GM19328 (cell line): ENCODE data around the gene AP2A2.

Source experiments
- ATAC-seq: cut with Tn5 transposase; IDR thresholded peaks from one replicate; pipeline ENCODE4 v1.9.1; 2021; ENCODE audit warnings: mild to moderate bottlenecking, moderate library complexity; ENCODE audit not compliant: unreplicated experiment

Gene AP2A2

DNA sequence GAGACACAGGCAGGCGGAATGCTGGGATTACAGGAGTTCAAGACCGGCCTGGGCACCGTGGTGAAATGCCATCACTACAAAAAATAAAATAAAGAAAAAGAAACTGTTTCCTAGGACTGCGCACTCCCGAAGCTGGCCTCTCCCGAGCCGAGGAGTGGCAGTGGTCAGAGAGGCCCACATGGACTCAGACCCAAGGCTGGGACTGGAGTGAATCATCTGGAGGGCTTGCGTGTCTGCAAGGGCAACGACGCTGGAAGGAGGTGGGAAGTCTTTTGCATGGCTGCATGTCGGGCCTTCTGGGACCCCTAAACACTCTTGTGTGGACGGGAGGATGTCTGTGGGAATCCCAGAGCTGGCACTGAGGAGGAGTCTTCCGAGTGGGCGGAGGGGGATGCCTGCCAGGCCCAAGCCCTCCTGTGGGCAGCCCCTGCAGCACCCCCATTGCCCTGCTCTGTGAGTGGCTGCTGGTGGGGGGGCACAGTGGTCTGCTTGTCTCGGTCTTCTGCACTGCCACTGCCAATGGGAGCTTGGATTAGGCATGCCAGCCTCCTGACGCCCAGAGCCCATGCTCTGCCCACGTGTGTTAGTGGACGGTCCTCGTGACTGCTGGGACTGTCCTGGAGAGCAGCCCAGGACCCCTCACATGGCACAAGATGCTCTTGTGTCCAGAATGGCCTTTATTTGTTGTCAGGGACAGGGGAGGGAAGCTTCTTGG lies 1.8 kb upstream of the AP2A2 start:
- ATAC-seq, result no peak

DNA sequence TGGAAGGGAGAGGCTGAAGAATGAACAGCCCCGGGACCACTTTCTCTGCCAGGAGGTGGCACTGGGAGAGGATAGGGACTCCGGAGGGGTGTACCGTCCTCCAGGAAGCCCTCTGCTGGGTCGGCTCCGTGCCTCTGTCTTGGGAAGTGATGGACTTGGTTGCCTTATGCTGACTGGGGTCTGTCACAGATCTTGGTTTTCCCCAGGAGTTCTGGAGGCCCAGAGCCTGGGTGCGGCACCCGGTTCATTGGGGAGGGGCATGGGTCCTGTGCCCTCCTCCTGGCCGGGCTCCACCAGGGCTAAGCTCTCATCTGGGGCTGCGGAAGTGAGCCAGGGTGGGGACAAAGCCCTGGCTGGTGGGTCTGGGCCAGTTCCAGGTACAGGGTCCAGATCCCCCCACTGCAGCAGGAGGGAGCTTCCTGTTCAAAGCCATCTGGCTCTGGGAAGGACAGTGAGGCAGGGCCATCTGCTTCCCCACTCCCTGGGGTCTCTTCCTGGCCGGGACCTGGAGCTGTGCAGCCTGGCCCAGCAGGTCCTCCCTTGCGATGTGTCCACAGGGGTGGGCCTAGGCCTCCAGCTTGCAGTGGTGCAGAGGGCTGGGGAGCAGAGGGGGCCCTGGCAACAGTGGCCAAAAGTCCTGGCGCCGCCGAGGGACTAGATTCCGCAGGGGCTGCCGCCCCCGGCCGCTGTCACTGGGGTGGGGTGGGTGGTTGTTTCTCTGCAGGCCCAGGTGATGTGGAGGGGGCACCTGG lies 1.1 kb upstream of the AP2A2 start:
- no peak for ATAC-seq

DNA sequence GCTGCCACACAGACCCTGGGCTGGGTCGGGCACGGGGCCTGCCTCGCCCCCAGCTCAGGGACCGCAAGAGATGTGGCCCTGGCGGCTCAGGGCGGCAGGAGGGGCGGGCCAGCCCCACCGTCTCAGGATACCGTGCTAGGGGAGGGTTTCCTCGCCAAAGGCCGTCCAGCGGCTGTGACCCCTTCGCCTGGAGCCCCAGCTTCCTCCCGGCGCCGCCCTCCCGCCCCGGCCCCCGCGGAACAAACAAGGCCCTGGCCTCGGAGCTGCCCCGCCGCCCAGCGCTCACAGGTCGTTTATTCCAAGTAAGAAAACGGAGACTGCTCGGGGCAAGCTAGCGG lies 543 bp upstream of the AP2A2 start:
- ATAC-seq, result no peak

DNA sequence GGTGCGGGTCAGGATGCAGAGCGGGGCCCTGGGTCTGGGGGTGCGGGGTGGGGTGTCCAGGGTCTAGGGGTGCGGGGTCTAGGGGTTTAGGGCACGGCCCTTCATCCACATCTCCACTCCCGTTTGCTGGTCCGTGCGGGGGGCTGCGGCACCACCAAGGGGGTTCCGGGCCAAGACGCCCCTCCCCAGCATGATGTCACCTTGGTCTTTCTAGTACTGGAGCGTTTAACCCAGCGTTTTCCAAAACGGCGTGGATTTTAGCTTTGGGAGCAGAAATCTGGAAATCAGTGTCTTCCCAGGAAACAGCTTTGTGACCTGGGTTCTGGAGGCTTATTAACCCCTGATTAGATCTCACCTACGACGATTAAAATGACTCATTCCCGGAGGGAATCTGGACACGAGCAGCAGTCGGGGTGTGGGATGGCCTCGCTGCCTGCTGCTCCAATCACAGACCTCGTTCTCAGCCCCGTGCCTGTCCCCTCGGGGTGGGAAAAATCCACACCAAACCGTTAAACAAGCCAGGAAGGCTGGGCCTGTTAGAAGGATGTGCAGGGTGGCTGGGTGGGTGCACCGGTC lies 759 bp downstream of the AP2A2 start:
- ATAC-seq, result no peak

DNA sequence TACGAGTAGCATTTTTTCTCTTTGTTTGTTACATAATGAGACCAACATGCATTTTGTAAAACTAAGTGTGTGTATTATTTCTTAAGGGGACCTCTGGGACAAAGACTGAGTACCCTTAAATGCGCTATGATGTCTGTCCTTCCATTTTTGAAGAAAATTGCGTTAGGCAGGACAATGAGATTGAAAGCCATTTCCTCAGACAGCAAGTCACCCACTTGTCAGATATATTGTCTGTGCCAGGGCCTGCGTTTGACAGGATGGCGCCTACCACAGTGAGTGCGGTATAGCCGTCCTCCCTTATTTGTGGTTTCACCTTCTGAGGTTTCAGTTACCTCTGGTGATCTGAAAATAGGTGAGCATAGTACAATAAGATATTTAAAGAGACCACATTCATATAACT lies 2.2 kb downstream of the AP2A2 start:
- no peak for ATAC-seq

DNA sequence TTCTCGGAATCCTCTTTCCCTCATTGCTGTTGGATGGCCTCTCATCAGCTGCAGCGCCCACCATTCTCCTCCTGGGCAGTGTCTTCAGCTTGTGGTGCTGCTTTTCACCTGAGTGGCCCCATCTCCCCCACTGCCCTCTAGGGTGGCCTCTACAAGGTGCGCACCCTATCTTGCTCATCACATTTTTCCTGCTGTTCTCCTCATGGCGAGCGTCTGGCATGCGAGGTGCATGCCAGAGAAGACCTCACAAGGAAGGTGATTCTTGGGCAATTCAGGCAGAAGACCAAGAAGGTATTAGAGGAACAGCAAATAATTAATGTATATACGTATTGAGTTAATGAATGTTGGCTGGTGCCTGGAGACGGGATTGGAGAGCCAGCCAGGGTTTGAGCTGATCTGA lies 3.1 kb downstream of the AP2A2 start:
- ATAC-seq, result no peak

DNA sequence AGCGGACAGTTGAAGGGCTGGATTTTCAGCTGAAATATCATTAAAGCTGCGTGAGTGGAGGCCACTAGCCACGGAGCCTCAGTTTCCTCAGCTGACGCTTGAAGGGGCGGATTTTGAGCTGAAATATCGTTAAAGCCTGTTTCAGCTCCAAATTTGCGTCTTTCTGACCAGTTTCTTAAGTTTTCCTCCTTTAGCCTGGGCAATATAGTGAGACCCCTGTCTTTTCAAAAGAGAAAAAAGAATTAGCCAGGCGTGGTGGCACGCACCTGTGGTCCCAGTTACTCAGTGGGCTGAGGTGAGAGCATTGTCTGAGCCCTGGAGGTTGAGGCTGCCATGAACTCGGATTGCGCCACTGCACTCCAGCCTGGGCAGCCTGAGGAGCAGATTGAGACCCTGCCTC lies 3.7 kb downstream of the AP2A2 start:
- ATAC-seq, result no peak

DNA sequence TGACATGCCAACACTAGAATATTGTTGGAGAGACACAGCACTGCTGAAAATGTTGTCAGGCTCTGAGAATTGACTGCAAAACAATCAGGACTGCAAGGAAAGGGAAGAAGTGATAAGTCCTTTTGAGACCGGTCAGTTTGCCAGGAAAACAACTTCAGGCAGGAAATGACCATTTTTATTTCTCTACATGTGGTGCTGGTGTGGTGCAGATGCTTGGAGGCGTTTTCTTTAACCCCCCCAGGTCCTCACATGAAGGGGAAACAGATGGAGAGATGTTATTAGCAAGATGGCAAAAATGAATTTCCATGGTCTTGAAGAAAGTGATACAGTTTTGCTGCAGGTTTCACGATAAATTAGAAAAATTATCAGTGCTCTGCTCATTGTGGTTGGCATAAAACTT lies 5.7 kb downstream of the AP2A2 start:
- ATAC-seq, result no peak

DNA sequence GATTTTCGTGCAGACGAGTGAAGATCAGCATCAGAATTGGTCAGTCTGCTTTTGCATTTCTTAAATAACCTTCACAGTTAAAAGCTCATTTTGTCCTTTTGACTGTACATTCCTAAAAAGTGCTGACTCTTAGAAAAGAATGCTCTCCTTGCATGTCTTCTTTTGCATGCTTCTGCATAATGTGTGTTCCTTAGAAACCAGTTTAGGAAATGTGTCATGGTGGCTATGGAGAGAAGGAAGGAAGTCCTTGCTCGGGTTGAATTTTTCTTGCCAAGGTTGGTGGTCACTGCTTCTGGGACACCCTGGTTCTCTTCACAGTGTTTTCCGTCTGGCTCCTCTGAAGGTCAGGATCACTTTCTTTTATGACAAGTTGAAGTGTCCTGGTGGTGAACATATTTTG lies 6.8 kb downstream of the AP2A2 start:
- no peak for ATAC-seq

DNA sequence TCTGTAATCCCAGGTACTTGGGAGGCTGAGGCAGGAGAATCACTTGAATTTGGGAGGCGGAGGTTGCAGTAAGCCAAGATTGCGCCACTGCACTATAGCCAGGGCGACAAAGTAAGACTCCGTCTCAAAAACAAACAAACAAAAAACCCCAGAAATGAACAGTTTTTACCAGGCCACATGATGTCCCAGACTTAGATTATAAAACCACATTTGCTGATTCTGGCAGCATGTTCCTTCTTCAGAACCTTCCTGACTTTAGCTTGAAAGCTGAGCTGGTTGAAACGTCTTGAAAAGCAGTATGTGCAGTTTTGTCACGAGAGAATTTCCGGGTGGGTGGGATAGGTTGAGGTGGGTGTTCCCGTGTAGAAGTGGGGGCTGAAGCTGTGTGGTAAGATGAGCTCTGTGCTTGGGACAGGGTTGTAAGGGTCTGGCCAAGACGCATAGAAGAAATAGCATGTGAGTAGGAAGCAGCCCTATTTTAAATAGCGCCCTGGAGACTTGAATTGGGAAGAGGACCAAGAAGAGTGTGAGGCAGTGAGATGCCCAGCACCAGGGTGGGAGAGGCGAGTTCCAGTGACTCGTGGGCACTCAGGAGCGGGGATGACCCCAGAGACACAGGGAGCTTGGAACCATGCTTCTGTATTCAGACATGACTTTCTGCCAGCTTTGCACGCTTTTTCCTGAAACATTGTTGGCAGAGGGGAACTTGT lies 7.6 kb downstream of the AP2A2 start:
- ATAC-seq, result no peak

DNA sequence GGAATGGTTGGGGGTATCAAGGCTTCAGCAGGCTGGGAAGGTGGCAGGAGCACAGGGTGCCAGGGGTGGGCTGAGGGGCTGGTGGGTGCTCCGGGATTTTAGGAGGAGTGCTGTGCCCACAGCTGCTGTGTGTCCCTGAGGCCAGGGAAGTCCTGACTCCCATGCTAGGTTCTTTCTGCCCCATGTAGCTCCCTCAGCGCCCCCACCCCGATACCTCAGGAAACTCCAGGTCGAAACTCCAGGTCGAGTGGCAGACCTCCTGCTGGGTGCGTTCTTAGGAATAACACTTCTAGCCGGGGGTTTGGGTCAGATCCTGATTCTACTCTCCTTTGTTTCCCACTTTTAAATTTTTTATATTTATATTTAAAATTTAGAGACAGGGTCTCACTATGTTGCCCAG lies 8.3 kb downstream of the AP2A2 start:
- no peak for ATAC-seq

DNA sequence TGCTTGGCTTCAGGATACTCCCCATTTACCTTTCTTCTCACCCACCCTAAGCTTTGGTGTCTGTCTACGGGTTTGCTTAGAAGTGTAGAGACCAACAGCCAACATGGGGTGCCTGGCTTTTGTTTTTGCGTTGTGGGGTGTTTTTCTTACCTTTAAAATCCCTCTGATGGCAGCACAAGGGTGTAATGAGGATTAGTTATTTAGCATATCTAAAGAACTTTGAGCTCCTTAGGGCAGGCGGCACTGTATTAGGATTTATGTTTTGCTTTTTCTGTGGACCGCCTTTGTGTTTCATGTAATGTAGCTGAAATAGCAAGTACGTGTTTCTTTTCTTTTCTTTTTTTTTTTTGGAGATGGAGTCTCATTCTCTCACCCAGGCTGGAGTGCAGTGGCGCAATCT lies 8.9 kb downstream of the AP2A2 start:
- no peak for ATAC-seq

DNA sequence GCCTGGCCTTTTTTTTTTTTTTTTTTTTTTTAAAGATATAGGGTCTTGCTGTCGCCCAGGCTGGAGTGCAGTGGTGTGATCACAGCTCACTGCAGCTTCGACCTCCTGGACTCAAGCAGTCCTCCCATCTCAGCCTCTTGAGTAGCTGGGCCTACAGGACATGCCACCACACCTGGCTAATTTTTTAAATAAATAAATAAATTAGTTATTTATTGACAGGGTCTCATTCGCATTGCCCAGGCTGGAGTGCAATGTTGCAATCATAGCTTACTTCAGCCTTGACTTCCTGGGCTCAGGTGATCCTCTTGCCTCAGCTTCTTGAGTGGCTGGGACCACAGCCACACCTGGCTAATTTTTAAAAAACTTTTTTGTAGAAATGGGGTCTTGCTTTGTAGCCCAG lies 10.5 kb downstream of the AP2A2 start:
- ATAC-seq, result no peak

DNA sequence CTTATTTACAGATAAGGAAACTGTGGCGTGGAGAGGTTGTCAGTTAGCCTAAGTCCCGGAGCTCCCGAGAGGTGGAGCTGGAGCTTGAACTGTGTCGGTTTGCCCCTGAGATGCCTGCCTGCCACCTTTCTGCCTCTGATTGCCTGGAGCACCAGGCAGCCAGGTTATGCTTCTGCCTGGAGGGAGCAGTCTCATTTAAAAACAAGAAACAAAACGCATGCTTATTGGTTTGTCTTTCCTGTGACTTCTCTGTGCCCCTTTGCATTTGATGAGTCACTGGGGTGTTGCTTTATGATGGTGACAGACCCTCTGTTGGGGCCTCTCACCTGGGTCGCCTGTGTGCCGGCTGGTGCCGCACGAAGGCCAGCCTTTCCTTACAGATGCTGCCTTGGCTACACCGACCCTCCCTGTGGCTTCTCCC lies 12.2 kb downstream of the AP2A2 start:
- ATAC-seq, result no peak

DNA sequence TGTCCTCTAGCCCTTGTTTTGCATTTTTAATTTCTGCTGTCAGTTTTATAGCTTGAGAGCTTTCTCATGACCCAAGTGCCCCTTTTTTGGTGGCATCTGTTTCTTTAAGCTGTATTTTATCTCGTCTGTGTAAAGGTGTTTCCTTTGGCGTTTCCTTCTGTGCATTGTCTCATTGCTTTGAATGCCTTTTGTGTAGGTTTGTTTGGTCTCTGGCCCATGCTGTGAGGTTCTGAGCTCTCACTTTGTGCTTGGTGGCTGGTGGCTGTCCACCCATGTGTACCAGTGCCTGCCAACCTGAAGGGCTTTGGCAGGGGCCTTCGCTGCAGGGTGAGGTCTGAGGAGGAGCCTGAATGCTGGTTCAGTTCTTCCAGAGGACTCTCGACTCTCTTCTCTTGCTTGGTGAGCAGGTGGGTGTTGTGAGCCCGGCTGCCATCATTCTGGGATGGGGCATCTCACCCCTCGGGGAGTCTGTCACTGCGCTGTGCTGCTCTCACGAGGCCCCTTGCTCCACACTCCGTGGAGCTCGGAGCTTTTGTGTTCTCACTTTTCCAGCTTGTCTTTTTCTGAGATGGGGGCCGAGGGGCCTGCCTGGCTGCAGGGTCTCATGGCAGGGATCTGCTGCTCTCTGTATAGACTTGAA lies 14.9 kb downstream of the AP2A2 start:
- ATAC-seq, result no peak

DNA sequence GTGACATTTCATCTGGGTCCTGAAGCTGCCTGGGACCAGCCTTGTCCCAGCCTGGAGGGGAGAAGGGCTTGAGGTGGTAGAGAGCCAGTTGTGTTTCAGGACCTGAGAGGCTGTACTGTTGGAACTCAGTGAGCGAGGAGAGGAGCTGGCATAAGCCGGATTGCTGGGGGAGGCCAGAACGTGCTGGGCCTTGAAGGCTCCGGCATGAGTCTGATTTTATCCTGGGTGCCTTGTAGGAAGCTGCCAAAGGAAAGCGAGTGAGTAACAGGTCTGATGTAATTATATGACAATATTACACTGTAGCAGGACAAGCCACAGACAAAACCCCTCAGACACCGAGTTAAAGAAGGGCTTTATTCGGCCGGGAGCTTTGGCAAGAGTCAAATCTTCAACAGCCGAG lies 17.2 kb downstream of the AP2A2 start:
- ATAC-seq, result no peak

DNA sequence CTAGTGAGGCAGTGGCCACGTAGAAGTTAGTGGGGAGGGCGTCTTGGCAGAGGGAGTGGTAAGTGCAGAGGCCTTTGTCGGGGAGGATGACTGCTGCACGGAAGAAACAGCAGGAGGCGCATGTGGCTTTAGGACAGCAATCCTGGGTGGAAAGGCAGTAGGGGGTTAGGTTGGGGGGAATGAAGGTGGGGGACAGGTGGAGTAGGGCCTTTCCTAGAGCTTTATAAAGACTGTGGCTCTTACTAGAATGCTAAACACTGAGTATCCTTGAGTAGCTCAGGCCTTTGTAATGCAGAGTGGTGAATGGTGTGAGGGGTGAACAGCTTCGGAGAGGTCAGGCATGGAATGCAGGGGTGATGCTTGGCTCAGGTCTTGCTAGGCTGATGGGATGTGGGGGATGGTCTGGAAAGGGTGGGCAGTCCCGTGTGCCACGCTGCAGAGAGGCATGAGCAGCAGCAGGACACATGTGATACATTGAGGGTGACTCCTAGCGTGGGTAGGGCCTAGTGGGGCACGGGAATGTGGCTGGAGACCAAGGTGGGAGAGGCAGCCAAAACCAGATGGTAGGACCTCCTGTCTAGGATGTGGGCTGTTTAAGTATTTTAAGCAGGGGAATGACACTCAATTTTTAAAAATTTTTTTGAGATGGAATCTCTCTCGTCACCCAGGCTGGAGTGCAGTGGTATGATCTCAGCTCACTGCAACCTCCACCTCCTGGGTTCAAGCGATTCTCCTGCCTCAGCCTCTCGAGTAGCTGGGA lies 19.2 kb downstream of the AP2A2 start:
- no peak for ATAC-seq

DNA sequence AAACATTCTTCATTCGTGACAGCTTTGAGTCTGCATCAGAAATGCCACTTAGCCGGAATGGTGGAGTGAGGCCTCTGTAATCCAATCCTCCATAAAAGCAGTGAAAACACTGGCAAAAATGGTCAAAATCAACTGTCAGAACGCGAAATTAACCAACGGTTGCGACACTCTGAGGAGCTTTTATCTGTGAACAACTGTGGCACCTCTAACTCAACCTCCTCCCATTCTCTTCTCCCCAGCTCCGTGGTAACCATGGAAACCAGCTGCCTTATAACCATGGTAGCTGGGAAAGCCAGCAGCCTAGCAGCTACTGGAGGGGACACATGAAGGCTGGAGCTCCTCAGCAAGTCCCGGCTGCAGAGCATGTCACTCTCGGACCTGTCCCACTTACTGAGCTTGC lies 20.3 kb downstream of the AP2A2 start:
- ATAC-seq, result no peak

DNA sequence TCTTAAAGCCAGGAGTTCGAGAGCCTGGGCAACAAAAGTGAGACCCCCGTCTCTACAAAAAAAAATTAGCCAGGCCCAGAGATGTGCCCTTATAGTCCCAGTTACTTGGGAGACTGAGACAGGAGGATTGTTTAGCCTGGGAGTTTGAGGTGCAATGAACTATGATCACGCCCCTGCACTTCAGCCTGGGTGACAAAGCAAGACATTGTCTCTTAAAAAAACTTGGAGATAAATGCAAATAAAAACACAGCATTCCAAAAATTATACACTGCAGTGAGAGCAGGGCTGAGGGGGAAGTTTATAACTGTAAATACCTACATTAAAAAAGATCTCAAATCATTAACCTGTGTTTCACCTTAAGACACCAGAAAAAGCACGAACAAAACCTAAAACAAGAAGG lies 22.1 kb downstream of the AP2A2 start:
- no peak for ATAC-seq

DNA sequence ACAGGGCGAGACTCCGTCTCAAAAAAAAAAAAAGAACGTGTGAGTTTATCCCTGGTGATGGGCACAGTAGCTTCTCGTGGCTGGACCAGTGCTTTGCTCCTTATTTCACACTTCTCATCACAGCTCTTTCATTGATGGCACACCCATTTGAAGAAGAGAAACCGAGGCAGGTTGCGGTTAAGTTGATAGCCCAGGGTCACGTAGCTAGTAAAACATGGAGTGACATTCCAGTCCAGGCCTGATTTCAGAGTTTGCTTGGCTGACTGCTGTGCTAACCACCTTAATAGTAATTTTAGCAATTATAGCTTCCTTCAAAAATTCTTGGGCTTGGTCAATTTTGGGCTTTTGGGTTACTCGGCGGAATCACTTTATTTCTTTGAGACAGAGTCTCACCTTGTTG lies 25.8 kb downstream of the AP2A2 start:
- no peak for ATAC-seq
